CD4-positive, CD25-positive, alpha-beta regulatory T cell (primary cell): Measurements from ENCODE around the gene SOHLH2. TPM values are rescaled to one million over a fixed set of nuclear protein-coding genes. Genes with fewer than 3 reads are reported as not detected.

ENCODE experiments used
- ATAC-seq, 2 donors: fragments of 150-1000 bp; cut with Tn5 transposase; one replicate each; pipeline ENCODE4 v1.10.0; 2021; ENCODE audit warnings: low read depth in 2 of 2, moderate number of reproducible peaks in 2 of 2, moderate library complexity in 1 of 2
- DNase-seq, 3 donors: peaks; one replicate each; pipeline versions ENCODE4 v3.0.0 to v3.0.0-alpha.2; 2012 to 2022; ENCODE audit warnings: mixed read lengths in 1 of 3
- H3K27ac ChIP-seq: one replicate; pipeline ENCODE4 v1.7.0; 2013; ENCODE audit warnings: mild to moderate bottlenecking, low read length; ENCODE audit not compliant: insufficient read depth, poor library complexity, severe bottlenecking
- H3K27me3 ChIP-seq: one replicate; pipeline ENCODE4 v1.7.0; 2013; ENCODE audit warnings: low read length; ENCODE audit not compliant: control insufficient read depth, insufficient read depth
- H3K36me3 ChIP-seq: one replicate; pipeline ENCODE4 v1.7.0; 2013; ENCODE audit warnings: mild to moderate bottlenecking, low read length, moderate library complexity; ENCODE audit not compliant: control insufficient read depth, insufficient read depth
- H3K4me1 ChIP-seq: 2 replicates; pipeline ENCODE4 v1.7.0; 2013; ENCODE audit warnings: mild to moderate bottlenecking, low read length; ENCODE audit not compliant: insufficient read depth, control insufficient read depth, poor library complexity, severe bottlenecking
- H3K4me3 ChIP-seq: one replicate; pipeline ENCODE4 v1.7.0; 2013; ENCODE audit warnings: low read depth, mild to moderate bottlenecking, low read length, moderate library complexity
- H3K9me3 ChIP-seq, 2 experiments: 1 replicate in 1 of 2; 2 replicates in 1 of 2; pipeline ENCODE4 v1.7.0; 2013; ENCODE audit warnings: low read length in 2 of 2, mild to moderate bottlenecking in 1 of 2, moderate library complexity in 1 of 2; ENCODE audit not compliant: control insufficient read depth in 2 of 2
- H3K27ac Mint-ChIP-seq, 3 donors: one replicate each; pipeline ENCODE4 v1.8.0; 2020 to 2022; ENCODE audit warnings: mild to moderate bottlenecking in 3 of 3, mixed read lengths in 3 of 3, moderate library complexity in 2 of 3
- H3K27me3 Mint-ChIP-seq: one replicate; pipeline ENCODE4 v1.8.0; 2022; ENCODE audit warnings: mild to moderate bottlenecking, mixed read lengths
- H3K36me3 Mint-ChIP-seq: one replicate; pipeline ENCODE4 v1.8.0; 2020; ENCODE audit warnings: mixed read lengths
- H3K4me1 Mint-ChIP-seq, 4 donors: one replicate each; pipeline ENCODE4 v1.8.0; 2020 to 2022; ENCODE audit warnings: mixed read lengths in 4 of 4, mild to moderate bottlenecking in 1 of 4
- H3K4me3 Mint-ChIP-seq, 4 donors: one replicate each; pipeline ENCODE4 v1.8.0; 2020 to 2022; ENCODE audit warnings: mild to moderate bottlenecking in 4 of 4, mixed read lengths in 4 of 4, moderate library complexity in 3 of 4
- H3K9me3 Mint-ChIP-seq, 7 donors: one replicate each; pipeline ENCODE4 v1.8.0; 2020 to 2022; ENCODE audit warnings: mixed read lengths in 7 of 7, mild to moderate bottlenecking in 3 of 7, moderate library complexity in 2 of 7
- polyA plus RNA-seq, 4 donors: library from polyadenylated mRNA; unstranded; fragments of 300-500 nt; fragmentation: Illumina TruSeq; gene quantifications; one replicate each; pipeline ENCODE4 v1.2.3, GENCODE V29; 2021
- total RNA-seq: library from RNA; stranded (reverse); gene quantifications from one replicate; pipeline ENCODE4 v1.2.3, GENCODE V29; 2022

SOHLH2 gene
- total and polyA plus RNA-seq, 5 donors from 2014 or later: not detected

- Histone ChIP-seq H3K9me3 (no peaks in the 10 kb centered on the region), H3K27me3 (no peaks in the 10 kb centered on the region), H3K27ac (no peak overlapping the region), H3K36me3 (no peaks in the 10 kb centered on the region), H3K4me1 (no peaks in the 10 kb centered on the region), H3K4me3 (no peak overlapping the region)
- Mint-ChIP-seq H3K4me3 (no peak overlapping the region), H3K4me1 (no peaks in the 10 kb centered on the region), H3K36me3 (no peaks in the 10 kb centered on the region), H3K27me3 (no peaks in the 10 kb centered on the region), H3K27ac (no peak overlapping the region), H3K9me3 (peaks cover 0 to 7% (median 6%) of the 10 kb centered on the region in 7 donors)
- DNase-seq (no peak), ATAC-seq (no peak)
These were observed 55.7 kb downstream of the SOHLH2 start for GRCh38 chr13:36158611-36159010.

DNA sequence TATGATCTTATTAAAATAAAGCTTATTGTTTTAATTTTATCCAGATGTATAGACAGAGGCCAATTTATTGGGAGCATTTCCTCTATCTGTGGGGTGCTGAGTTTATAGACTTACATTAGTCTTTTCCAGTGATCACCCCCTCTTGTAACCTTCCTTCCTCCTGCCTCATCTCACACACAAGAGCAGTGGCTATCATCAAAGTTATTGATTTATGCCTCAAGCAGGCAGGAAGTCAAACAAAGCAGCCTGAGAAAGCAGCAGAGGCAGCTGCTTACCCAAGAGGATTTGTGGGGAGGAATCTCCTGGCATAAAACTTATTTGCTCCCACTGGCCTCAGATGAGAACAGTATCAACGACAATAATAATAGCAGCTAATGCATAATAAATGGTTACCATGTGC lies 56.9 kb downstream of the SOHLH2 start:
- Mint-ChIP-seq H3K9me3 (peaks cover 0 to 8% (median 6%) of the 10 kb centered on the region in 7 donors), H3K4me1 (no peaks in the 10 kb centered on the region), H3K27ac (no peak overlapping the region), H3K4me3 (no peak overlapping the region), H3K27me3 (peaks cover 5% of the 10 kb centered on the region), H3K36me3 (no peaks in the 10 kb centered on the region)
- no peak for DNase-seq
- Histone ChIP-seq H3K27me3 (no peaks in the 10 kb centered on the region), H3K36me3 (no peaks in the 10 kb centered on the region), H3K9me3 (no peaks in the 10 kb centered on the region), H3K27ac (no peak overlapping the region), H3K4me1 (no peaks in the 10 kb centered on the region), H3K4me3 (no peak overlapping the region)
- no peak for ATAC-seq

GRCh38 chr13:36154567-36155291 lies 59.6 kb downstream of the SOHLH2 start:
- Histone ChIP-seq H3K27me3 (no peaks in the 10 kb centered on the region), H3K36me3 (no peaks in the 10 kb centered on the region), H3K4me3 (no peak overlapping the region), H3K27ac (no peak overlapping the region), H3K9me3 (no peaks in the 10 kb centered on the region), H3K4me1 (no peaks in the 10 kb centered on the region)
- peaks cover 5% of the 10 kb centered on the region for H3K27me3 Mint-ChIP-seq
- ATAC-seq (no peak), DNase-seq (no peak)
- H3K4me1 Mint-ChIP-seq: no peaks in the 10 kb centered on the region
- no peak overlapping the region for H3K27ac Mint-ChIP-seq
- peaks cover 0 to 16% (median 4%) of the 10 kb centered on the region in 7 donors for H3K9me3 Mint-ChIP-seq
- no peak overlapping the region for H3K4me3 Mint-ChIP-seq
- H3K36me3 Mint-ChIP-seq: no peaks in the 10 kb centered on the region

DNA sequence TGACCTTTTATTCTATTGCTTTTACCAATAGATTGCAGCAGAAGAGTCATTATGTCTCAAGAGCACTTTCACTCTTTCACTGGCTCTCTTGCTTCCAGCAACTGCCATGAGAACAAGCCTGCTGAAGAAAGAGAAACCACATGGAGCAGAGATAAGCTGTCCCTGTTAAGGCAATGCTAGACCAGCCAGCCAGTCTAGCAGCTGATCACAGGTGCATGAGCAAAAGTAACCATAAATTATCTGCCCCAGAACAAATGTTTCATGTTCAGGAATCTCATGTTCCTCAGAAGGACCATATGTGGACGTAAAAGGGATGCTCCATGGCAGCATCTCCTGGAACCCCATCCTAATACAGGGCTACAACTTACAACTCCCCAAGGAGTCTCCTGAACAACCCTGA lies 62.8 kb downstream of the SOHLH2 start:
- H3K27me3 Mint-ChIP-seq: peaks cover 5% of the 10 kb centered on the region
- ATAC-seq (no peak), DNase-seq (no peak)
- H3K4me1 ChIP-seq: no peaks in the 10 kb centered on the region
- no peak overlapping the region for H3K4me3 ChIP-seq
- no peaks in the 10 kb centered on the region for H3K36me3 ChIP-seq
- no peaks in the 10 kb centered on the region for H3K4me1 Mint-ChIP-seq
- no peaks in the 10 kb centered on the region for H3K27me3 ChIP-seq
- no peak overlapping the region for H3K27ac Mint-ChIP-seq
- H3K9me3 ChIP-seq: no peaks in the 10 kb centered on the region
- H3K36me3 Mint-ChIP-seq: no peaks in the 10 kb centered on the region
- peaks cover 0 to 18% (median 5%) of the 10 kb centered on the region in 7 donors for H3K9me3 Mint-ChIP-seq
- H3K4me3 Mint-ChIP-seq: no peak overlapping the region
- H3K27ac ChIP-seq: no peak overlapping the region

DNA sequence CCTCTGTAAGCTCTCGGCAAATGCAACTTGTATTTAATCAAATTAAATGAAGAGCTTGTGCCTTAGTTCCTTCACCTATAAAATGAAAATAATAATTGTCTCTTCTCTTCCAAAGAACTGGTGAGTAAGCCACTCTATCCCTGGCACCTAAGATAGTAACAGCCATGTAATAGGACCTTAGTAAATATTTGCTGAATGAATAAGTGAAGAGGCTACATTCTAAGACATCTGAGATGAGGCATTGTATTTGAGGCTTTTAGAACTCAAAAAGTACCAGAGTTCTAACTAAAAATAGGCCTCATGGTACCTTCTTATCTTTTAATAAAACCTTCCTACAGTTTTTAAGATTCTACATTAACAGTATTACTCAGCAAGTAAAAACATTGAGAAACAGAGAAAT lies 65.9 kb downstream of the SOHLH2 start:
- Histone ChIP-seq H3K4me3 (no peak overlapping the region), H3K9me3 (no peaks in the 10 kb centered on the region), H3K36me3 (no peaks in the 10 kb centered on the region), H3K4me1 (no peaks in the 10 kb centered on the region), H3K27ac (no peak overlapping the region), H3K27me3 (no peaks in the 10 kb centered on the region)
- Mint-ChIP-seq H3K9me3 (peaks cover 0 to 12% (median 5%) of the 10 kb centered on the region in 7 donors), H3K36me3 (no peaks in the 10 kb centered on the region), H3K4me3 (no peak overlapping the region), H3K4me1 (no peaks in the 10 kb centered on the region), H3K27ac (no peak overlapping the region), H3K27me3 (peaks cover 3% of the 10 kb centered on the region)
- DNase-seq (no peak), ATAC-seq (no peak)

DNA sequence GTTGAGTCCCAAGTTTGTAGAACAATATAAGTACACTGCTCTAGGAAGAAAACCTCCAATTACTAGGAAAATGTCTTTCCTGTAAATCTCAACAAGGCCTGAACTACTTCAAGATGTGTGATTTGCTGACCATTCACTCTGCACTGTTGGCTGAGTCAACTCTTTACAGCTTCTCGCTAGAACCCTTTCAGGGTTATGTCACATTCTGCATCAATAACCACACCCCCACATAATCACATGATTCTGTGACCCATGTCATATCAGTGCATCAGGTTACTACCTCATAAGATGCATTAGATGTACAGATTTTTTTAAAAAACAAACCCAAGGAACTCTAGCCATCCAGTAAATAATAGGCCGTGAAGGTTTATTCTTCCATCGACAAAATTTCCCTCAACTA lies 67.0 kb downstream of the SOHLH2 start:
- no peaks in the 10 kb centered on the region for H3K4me1 ChIP-seq
- no peak overlapping the region for H3K4me3 Mint-ChIP-seq
- DNase-seq (no peak), ATAC-seq (no peak)
- no peak overlapping the region for H3K4me3 ChIP-seq
- H3K27me3 ChIP-seq: no peaks in the 10 kb centered on the region
- H3K9me3 ChIP-seq: no peaks in the 10 kb centered on the region
- no peaks in the 10 kb centered on the region for H3K36me3 Mint-ChIP-seq
- no peaks in the 10 kb centered on the region for H3K4me1 Mint-ChIP-seq
- no peaks in the 10 kb centered on the region for H3K27me3 Mint-ChIP-seq
- peaks cover 0 to 12% (median 5%) of the 10 kb centered on the region in 7 donors for H3K9me3 Mint-ChIP-seq
- no peak overlapping the region for H3K27ac Mint-ChIP-seq
- no peak overlapping the region for H3K27ac ChIP-seq
- H3K36me3 ChIP-seq: no peaks in the 10 kb centered on the region

DNA sequence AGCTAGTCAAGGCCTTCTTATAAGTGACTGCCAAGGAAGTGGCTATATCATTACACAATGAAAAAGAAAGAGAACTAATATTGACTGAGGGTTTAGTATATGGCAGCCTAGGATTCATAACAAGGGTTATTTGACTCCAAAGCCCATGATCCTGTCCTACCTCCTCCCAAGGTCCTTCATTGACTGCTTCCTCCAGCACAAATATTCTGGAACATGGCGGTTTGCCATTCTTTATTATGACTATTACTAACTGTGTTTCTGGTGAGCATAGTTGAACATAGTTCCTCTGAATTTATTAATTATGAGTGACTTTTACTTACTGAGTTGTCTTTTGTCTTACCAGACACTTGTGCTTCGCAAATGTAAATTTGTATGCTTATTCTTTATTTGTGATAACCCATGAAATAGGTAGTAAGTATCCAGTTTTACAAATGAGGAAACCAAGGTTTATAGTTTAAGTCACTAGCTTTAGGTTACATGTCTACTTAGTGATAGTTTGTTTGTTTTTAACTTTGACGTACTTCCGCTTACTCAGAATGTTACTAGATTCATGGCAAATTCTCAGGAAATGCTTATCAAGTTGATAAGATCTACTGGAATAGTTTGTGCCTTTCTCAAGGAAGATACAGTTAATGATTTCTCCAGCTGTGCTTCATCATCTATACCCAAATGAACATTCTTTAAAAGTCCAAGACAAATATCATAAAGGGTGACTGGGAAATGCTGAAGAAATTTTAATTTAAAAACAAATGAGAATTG lies 67.7 kb downstream of the SOHLH2 start:
- no peak overlapping the region for H3K4me3 Mint-ChIP-seq
- no peaks in the 10 kb centered on the region for H3K9me3 ChIP-seq
- H3K27ac Mint-ChIP-seq: no peak overlapping the region
- no peak for DNase-seq
- no peaks in the 10 kb centered on the region for H3K36me3 Mint-ChIP-seq
- no peak overlapping the region for H3K4me3 ChIP-seq
- ATAC-seq: no peak
- no peaks in the 10 kb centered on the region for H3K4me1 Mint-ChIP-seq
- no peaks in the 10 kb centered on the region for H3K4me1 ChIP-seq
- peaks cover 0 to 13% (median 5%) of the 10 kb centered on the region in 7 donors for H3K9me3 Mint-ChIP-seq
- no peak overlapping the region for H3K27ac ChIP-seq
- no peaks in the 10 kb centered on the region for H3K36me3 ChIP-seq
- H3K27me3 ChIP-seq: no peaks in the 10 kb centered on the region
- no peaks in the 10 kb centered on the region for H3K27me3 Mint-ChIP-seq

DNA sequence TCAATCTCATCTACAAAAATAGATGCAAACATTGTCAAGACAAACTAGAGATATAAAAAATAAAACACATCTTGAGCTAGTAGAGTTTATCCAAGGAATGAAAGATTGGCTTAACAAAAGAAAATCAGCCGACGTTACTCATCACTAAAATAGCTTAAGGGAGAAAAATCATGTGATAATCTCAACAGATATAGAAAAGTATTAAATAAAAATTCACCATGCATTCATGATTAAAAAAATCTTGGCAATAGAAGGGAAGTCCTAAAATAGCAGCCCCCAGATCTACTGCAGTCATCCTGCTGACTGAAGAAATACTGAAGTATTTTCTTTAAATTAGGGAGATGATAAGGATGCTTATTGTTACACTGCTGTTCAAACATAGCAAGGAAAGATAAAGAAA lies 70.6 kb downstream of the SOHLH2 start:
- Mint-ChIP-seq H3K36me3 (no peaks in the 10 kb centered on the region), H3K9me3 (peaks cover 0 to 4% (median 1%) of the 10 kb centered on the region in 7 donors), H3K4me1 (no peaks in the 10 kb centered on the region), H3K4me3 (no peak overlapping the region), H3K27me3 (no peaks in the 10 kb centered on the region), H3K27ac (no peak overlapping the region)
- Histone ChIP-seq H3K9me3 (no peaks in the 10 kb centered on the region), H3K4me3 (no peak overlapping the region), H3K4me1 (no peaks in the 10 kb centered on the region), H3K27me3 (no peaks in the 10 kb centered on the region), H3K27ac (no peak overlapping the region), H3K36me3 (no peaks in the 10 kb centered on the region)
- DNase-seq: no peak
- ATAC-seq: no peak
